HG02885 (cell line): ENCODE results near the gene LCE2A.

Experiments
- ATAC-seq: cut with Tn5 transposase; IDR thresholded peaks from one replicate; pipeline ENCODE4 v1.9.1; 2021; ENCODE audit warnings: mild to moderate bottlenecking; ENCODE audit not compliant: unreplicated experiment, poor library complexity

The LCE2A gene

GRCh38 chr1:152741656-152742055 lies 43.5 kb downstream of the LCE2A start:
- no peak for ATAC-seq

- ATAC-seq: no peak
Measured at GRCh38 chr1:152743371-152744145, 45.4 kb downstream of the LCE2A start.

- ATAC-seq: no peak
Measured at GRCh38 chr1:152745289-152745704, 47.2 kb downstream of the LCE2A start.

DNA sequence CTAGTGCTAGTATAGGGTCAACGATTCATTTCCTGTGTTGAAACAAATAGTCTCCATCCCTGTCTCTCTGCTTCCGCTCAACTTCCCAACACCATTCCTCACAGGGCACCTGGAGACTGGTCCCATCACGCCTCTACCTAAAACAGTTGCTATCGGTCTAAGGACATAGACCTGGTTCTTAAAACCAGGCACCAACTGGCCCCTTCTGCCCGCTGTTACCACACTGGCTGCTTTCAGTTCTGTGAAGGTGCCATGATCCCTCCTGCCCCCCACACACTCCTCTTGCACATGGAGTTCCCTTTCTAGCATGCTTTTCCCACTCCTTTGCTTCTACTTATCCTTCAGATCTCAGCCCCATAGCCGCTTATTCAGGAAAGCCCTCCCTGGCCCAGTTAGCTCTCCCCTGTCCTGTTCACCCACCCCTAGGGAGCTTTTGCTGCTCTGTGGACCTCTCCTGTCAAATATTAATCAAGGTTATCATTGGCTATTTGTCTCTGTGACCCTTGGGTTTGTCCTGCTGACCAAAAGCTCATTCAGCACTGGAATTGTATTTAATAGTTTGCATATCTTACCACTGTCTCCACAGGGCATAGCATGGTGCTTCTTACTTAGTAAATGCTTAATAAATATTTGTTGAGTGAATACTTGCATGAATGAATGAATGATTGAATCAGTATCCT lies 47.8 kb downstream of the LCE2A start:
- ATAC-seq: no peak

DNA sequence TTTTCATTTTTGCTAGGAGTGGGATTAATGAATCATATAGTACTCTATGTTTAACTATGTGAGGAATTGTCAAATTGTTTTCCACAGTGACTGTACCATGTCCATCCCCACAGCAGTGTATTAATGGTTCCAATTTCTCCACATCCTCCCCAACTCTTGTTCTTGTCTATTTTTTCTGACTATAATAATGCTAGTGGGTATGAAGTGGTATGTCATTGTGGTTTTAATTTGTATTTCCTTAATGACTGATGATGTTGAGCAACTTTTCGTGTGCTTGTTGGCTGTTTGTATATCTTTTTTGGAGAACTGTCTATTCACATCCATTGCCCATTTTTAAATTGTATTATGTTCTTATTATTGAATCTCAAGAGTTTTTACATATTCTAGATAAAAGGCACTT lies 49.7 kb downstream of the LCE2A start:
- ATAC-seq: no peak
